GM12878 (cell line): ENCODE data around the gene GABARAPL2. TPM values are rescaled to one million over a fixed set of nuclear protein-coding genes. Genes with fewer than 3 reads are reported as not detected.

ENCODE experiments used
- ATAC-seq: fragments of 200-7000 bp; cut with Tn5 transposase; 3 replicates; pipeline ENCODE4 v1.9.1; 2020; ENCODE audit warnings: mild to moderate bottlenecking, moderate library complexity
- BruUV-seq: library from RNA; stranded (reverse); fragments of 400-500 nt; replicated peaks from 2 replicates; lab custom pipeline; 2021; lab: Mats Ljungman, UMichigan
- CTCF ChIA-PET: fragments of 300-600 bp; sonication (Branson Sonifier 250); formaldehyde crosslinking; extraction: SDS; loops from one replicate; lab custom pipeline; 2021; ENCODE audit warnings: inconsistent platforms; lab: Yijun Ruan, JAX
- POLR2A ChIA-PET: fragments of 350-600 bp; formaldehyde crosslinking; extraction: SDS; loops from one replicate; lab custom pipeline; 2021; ENCODE audit warnings: inconsistent platforms; lab: Charles Lee
- RAD21 ChIA-PET: fragments of 300-600 bp; sonication (Branson Sonifier 250); formaldehyde crosslinking; loops from one replicate; lab custom pipeline; 2023; ENCODE audit warnings: antibody characterized with exemption; ENCODE audit not compliant: unreplicated experiment; lab: Charles Lee
- SMC1A ChIA-PET: fragments of 300-600 bp; sonication (Branson Sonifier 250); formaldehyde crosslinking; loops from one replicate; lab custom pipeline; 2023; ENCODE audit not compliant: unreplicated experiment, uncharacterized antibody; lab: Charles Lee
- DNase-seq: peaks from one replicate; pipeline ENCODE4 v3.0.0-alpha.2; 2011; ENCODE audit warnings: low read depth, low spot score
- FAIRE-seq: peaks from 3 replicates; lab custom pipeline; 2011; peaks lifted over from hg19 to GRCh38; lab: Jason Lieb, UNC
- H2AFZ ChIP-seq: 2 replicates; pipeline ENCODE4 v1.6.0; 2011; ENCODE audit warnings: low read depth, low read length, control low read depth; ENCODE audit not compliant: control insufficient read depth
- H3K27ac ChIP-seq: 2 replicates; pipeline ENCODE4 v1.5.1; 2011; ENCODE audit warnings: control low read depth; ENCODE audit not compliant: control insufficient read depth, insufficient read depth
- H3K27me3 ChIP-seq, 2 experiments: replicated peaks in 1 of 2; 2 replicates each; pipeline versions ENCODE4 v1.6.0 to v1.6.1; 2011; ENCODE audit warnings: low read length in 1 of 2; ENCODE audit not compliant: control insufficient read depth in 2 of 2, insufficient read depth in 2 of 2
- H3K36me3 ChIP-seq, 2 experiments: 2 replicates each; pipeline ENCODE4 v1.5.1; 2011; ENCODE audit warnings: low read length in 1 of 2; ENCODE audit not compliant: control insufficient read depth in 2 of 2, insufficient read depth in 2 of 2
- H3K4me1 ChIP-seq: 2 replicates; pipeline ENCODE4 v1.6.1; 2011; ENCODE audit warnings: mild to moderate bottlenecking, low read length, moderate library complexity, mixed read lengths; ENCODE audit not compliant: control insufficient read depth, insufficient read depth
- H3K4me2 ChIP-seq: 2 replicates; pipeline ENCODE4 v1.6.0; 2011; ENCODE audit warnings: control low read depth; ENCODE audit not compliant: control insufficient read depth, insufficient read depth
- H3K4me3 ChIP-seq: fragments of 200-600 bp; sonication (generic); 2 replicates; pipeline ENCODE4 v1.5.1; 2016
- H3K79me2 ChIP-seq: 2 replicates; pipeline ENCODE4 v1.6.0; 2011; ENCODE audit warnings: low read length; ENCODE audit not compliant: control insufficient read depth, insufficient read depth
- H3K9ac ChIP-seq: 2 replicates; pipeline ENCODE4 v1.8.0; 2011; ENCODE audit warnings: low read length, control low read depth, mixed read lengths; ENCODE audit not compliant: control insufficient read depth, insufficient read depth
- H3K9me3 ChIP-seq: replicated peaks from 3 replicates; pipeline ENCODE4 v1.5.1; 2011; ENCODE audit warnings: mild to moderate bottlenecking, low read length; ENCODE audit not compliant: control insufficient read depth, insufficient read depth
- H4K20me1 ChIP-seq: 2 replicates; pipeline ENCODE4 v1.6.0; 2011; ENCODE audit not compliant: control insufficient read depth, insufficient read depth
- BMI1 ChIP-seq: fragments of 450-650 bp; IDR thresholded peaks from 2 replicates; pipeline ENCODE4 v1.6.1; 2016; ENCODE audit warnings: mild to moderate bottlenecking, moderate library complexity, borderline replicate concordance
- GABPA ChIP-seq: IDR thresholded peaks from 2 replicates; pipeline ENCODE4 v1.6.1; 2014; ENCODE audit warnings: antibody characterized with exemption, low read depth, mild to moderate bottlenecking, inconsistent platforms
- JUND ChIP-seq: IDR thresholded peaks from 2 replicates; pipeline ENCODE4 v1.6.1; 2012; ENCODE audit warnings: low read depth, mild to moderate bottlenecking, low read length, improper control_type of control experiment, moderate library complexity
- NFXL1 ChIP-seq: fragments of 450-650 bp; IDR thresholded peaks from 2 replicates; pipeline ENCODE4 v1.6.1; 2017; ENCODE audit warnings: antibody characterized with exemption, mild to moderate bottlenecking, borderline replicate concordance
- NR2C1 ChIP-seq: fragments of 450-650 bp; IDR thresholded peaks from 2 replicates; pipeline ENCODE4 v1.6.1; 2017; ENCODE audit warnings: antibody characterized with exemption, mild to moderate bottlenecking, moderate library complexity
- RAD21 ChIP-seq: IDR thresholded peaks from 2 replicates; pipeline ENCODE4 v1.6.1; 2011; ENCODE audit warnings: mild to moderate bottlenecking, low read depth, low read length, moderate library complexity; ENCODE audit not compliant: insufficient read depth
- RBBP5 ChIP-seq: fragments of 200-600 bp; sonication (generic); conservative IDR thresholded peaks from 2 replicates; pipeline ENCODE4 v1.6.1; 2016
- RUNX3 ChIP-seq: IDR thresholded peaks from 2 replicates; pipeline ENCODE4 v1.6.1; 2012; ENCODE audit warnings: low read length, inconsistent platforms
- SMAD1 ChIP-seq: fragments of 450-650 bp; IDR thresholded peaks from 2 replicates; pipeline ENCODE4 v1.6.1; 2018; ENCODE audit warnings: mild to moderate bottlenecking, low read depth; ENCODE audit not compliant: partially characterized antibody
- STAT3 ChIP-seq: IDR thresholded peaks from 2 replicates; pipeline ENCODE4 v1.6.1; 2011; ENCODE audit warnings: low read depth, low read length, improper control_type of control experiment
- TARDBP ChIP-seq: IDR thresholded peaks from 2 replicates; pipeline ENCODE4 v1.6.1; 2016; ENCODE audit warnings: borderline replicate concordance
- TCF12 ChIP-seq: IDR thresholded peaks from 2 replicates; pipeline ENCODE4 v1.6.1; 2011; ENCODE audit warnings: low read depth, mild to moderate bottlenecking, low read length
- USF1 ChIP-seq: IDR thresholded peaks from 2 replicates; pipeline ENCODE4 v1.6.1; 2011; ENCODE audit warnings: borderline replicate concordance, low read depth, mild to moderate bottlenecking, moderate library complexity, mixed read lengths, low read length; ENCODE audit not compliant: insufficient read depth; ENCODE audit errors: extremely low read length
- WGBS: methylation state at CpG from one replicate; pipeline ENCODE4 v1.1.6; 2016; ENCODE audit warnings: low lambda C conversion rate; ENCODE audit not compliant: insufficient replicate concordance, insufficient coverage; ENCODE audit errors: missing lambda C conversion rate; 5-methylcytosine and 5-hydroxymethylcytosine counted together
- in situ Hi-C: fragments of 300-500 bp; cut with MboI; formaldehyde crosslinking; loops from 9 replicates; pipeline ENCODE4 v1.14.3; 2018; ENCODE audit warnings: mixed read lengths
- intact Hi-C: fragments of 100-400 bp; cut with micrococcal nuclease; formaldehyde crosslinking; loops from one replicate; pipeline ENCODE4 v1.14.2; 2022; ENCODE audit not compliant: unreplicated experiment
- polyA plus RNA-seq, 11 experiments: library from polyadenylated mRNA; depleted of rRNA in 4 of 11; unstranded in 6 of 11; stranded (reverse) in 5 of 11; fragments of >200 nt; fragmentation: Nextera tagmentation in 4 of 11; fragmentation: Illumina TruSeq in 1 of 11; extraction: Ambion mirVana in 4 of 11; extraction: Trizol in 1 of 11; gene quantifications; 1 replicate in 1 of 11; 2 replicates in 10 of 11; pipeline versions ENCODE4 v1.2.1 to v1.2.3, GENCODE V29; 2011 to 2016; ENCODE audit warnings: inconsistent platforms in 2 of 11, missing spikeins in 2 of 11, low read depth in 1 of 11
- total RNA-seq, 4 experiments: library from RNA; depleted of rRNA in 3 of 4; stranded (reverse); fragments of >200 nt in 3 of 4; fragmentation: Illumina TruSeq in 1 of 4; extraction: Trizol in 1 of 4; gene quantifications; 2 replicates each; pipeline versions ENCODE4 v1.2.1 to v1.2.3, GENCODE V29; 2013 to 2021

GABARAPL2 gene
- total and polyA plus RNA-seq, 10 of the 15 experiments (the other 5 are each of a cell fraction or from before 2014, with no cell fraction given) = 61.9 to 359 (median 128) TPM

DNA sequence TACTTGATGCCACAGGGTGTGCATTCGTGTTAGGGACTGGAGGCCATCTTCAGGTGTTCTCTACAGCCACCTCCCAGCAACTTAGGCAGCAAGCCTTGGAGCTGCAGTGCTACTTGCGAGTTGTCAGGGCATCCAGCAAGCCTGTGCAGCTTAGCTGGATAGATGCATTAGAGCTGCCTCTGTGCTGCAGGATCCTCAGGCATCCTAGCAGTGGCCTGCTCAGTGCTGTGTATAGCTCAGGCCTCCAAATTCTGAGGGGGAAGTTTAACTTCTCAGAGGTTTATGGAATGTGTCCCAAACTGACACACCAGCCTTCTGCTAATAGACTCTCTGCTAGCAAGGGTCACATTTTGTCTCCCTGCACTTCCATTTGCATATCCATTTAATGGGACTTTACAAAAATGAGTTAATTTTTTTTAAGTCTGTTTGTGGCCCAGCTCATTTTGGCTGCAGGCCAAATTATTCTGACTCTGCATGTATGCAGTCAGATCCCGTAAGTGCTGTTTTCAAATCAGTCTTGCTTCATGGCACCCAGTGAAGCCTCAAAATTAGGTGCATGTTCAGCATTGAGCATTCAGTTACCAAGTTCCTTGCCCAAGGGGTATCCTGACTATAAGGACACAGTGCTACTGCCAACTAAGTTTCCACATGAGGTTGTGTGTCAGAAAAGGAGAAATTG lies 6.8 kb downstream of the GABARAPL2 start:
- ChIA-PET POLR2A (interaction anchor here (2.1 to 11.8 kb wide), 3 partner anchors 9 to 77 kb away, joined by 6 to 116 read pairs (median 21); partner anchors contain the start of gene ADAT1), SMC1A (interaction anchor here (0.6 to 5.4 kb wide), 7 partner anchors 8 to 375 kb away, joined by 3 to 42 read pairs (median 9); partner anchors contain the start of gene ADAT1), RAD21 (interaction anchor here (0.8 to 5.4 kb wide), 6 partner anchors 8 to 76 kb away, joined by 3 to 27 read pairs (median 5); partner anchors contain the start of gene ADAT1), CTCF (interaction anchor here (0.8 to 1.5 kb wide), 11 partner anchors 8 to 56 kb away, joined by 3 to 7 read pairs (median 3); no protein-coding TSS in a partner anchor)
- H3K79me2 ChIP-seq = peaks cover 56% of the 10 kb centered on the region
- intact Hi-C loops (loop anchor here (1.0 kb wide), 1 partner anchor 76 kb away; no protein-coding TSS in a partner anchor), in situ Hi-C loops (no loop called here)
- 76% methylated on average over 3 of the region's 3 CpGs for WGBS
- H3K27ac ChIP-seq = peak overlapping the region; percentile 85
- BruUV-seq = no TSS peak
- FAIRE-seq (no peak), ATAC-seq (no peak), DNase-seq (no peak)
- H3K4me3 ChIP-seq = no peak overlapping the region
- H3K9me3 ChIP-seq = no peaks in the 10 kb centered on the region
- H2AFZ ChIP-seq = no peak overlapping the region
- no peaks in the 10 kb centered on the region for H4K20me1 ChIP-seq
- peaks cover 7 to 48% of the 10 kb centered on the region in 2 experiments for H3K36me3 ChIP-seq
- H3K9ac ChIP-seq = 0 out of 2 replicates have a peak overlapping the region, but pooled peaks have one; percentile 25
- H3K4me1 ChIP-seq = peaks cover 73% of the 10 kb centered on the region
- H3K27me3 ChIP-seq = no peaks in the 10 kb centered on the region
- TF ChIP-seq SMAD1 (peak; percentile 74), USF1 (no peak)
- peak overlapping the region; percentile 82 for H3K4me2 ChIP-seq

DNA sequence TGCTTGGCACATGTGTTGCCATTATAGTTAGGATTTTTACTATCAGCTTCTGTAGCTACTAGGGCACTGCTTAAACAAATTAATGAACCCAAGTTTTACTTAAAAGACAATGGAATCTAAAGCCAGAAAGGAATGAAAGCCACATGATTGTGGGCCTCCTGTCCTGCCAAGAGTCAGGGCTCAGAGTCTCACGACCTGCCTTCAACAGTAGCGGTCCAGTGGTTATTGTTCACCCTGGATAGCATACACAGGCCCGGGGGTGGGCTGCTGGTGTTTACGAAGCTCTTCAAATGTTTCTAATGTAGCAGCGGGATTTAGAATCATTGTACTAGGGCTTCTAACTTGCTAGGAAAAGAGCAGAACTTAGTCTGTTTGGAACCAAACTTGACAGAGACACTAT lies 7.8 kb downstream of the GABARAPL2 start:
- in situ Hi-C loops (no loop called here), intact Hi-C loops (no loop called here)
- Histone ChIP-seq H2AFZ (no peak overlapping the region), H3K9ac (no peak overlapping the region), H3K36me3 (peaks cover 7 to 39% of the 10 kb centered on the region in 2 experiments), H4K20me1 (no peaks in the 10 kb centered on the region), H3K4me3 (no peak overlapping the region), H3K4me2 (no peak overlapping the region; the same call in none of the 2 replicates), H3K9me3 (no peaks in the 10 kb centered on the region), H3K79me2 (peaks cover 48% of the 10 kb centered on the region), H3K4me1 (peaks cover 72% of the 10 kb centered on the region), H3K27ac (no peak overlapping the region), H3K27me3 (no peaks in the 10 kb centered on the region)
- RAD21 ChIA-PET = interaction anchor here (1.2 to 2.4 kb wide), 3 partner anchors 9 to 23 kb away, joined by 3 to 10 read pairs (median 6); no protein-coding TSS in a partner anchor
- CTCF ChIA-PET = interaction anchor here (1.2 to 1.5 kb wide), 6 partner anchors 10 to 57 kb away, joined by 3 to 7 read pairs (median 3); no protein-coding TSS in a partner anchor
- ATAC-seq = no peak
- FAIRE-seq = no peak
- 86% methylated on average over 5 of the region's 5 CpGs for WGBS
- POLR2A ChIA-PET = interaction anchor here (1.4 to 11.8 kb wide), 3 partner anchors 10 to 57 kb away, joined by 3 to 116 read pairs (median 21); partner anchors contain the start of gene ADAT1
- SMC1A ChIA-PET = interaction anchor here (1.9 to 2.7 kb wide), 3 partner anchors 10 to 24 kb away, joined by 9 to 11 read pairs (median 9); no protein-coding TSS in a partner anchor
- DNase-seq = no peak
- no TSS peak for BruUV-seq
- no peak for TF ChIP-seq RBBP5
- TF ChIP-seq BMI1 = no peak
- no peak for TF ChIP-seq TCF12
- no peak for TF ChIP-seq NR2C1
- no peak for TF ChIP-seq STAT3
- no peak for TF ChIP-seq GABPA
- no peak for TF ChIP-seq TARDBP
- TF ChIP-seq RAD21 = no peak
- TF ChIP-seq JUND = no peak
- no peak for TF ChIP-seq NFXL1
- no peak for TF ChIP-seq RUNX3
